OCI-LY3 (cell line): Measurements from ENCODE around the gene APOD.

Experiments
- CTCF ChIP-seq: fragments of 200-600, 300-600 bp; sonication (generic); IDR thresholded peaks from 2 replicates; pipeline ENCODE4 v1.5.1; 2014; ENCODE audit warnings: antibody characterized with exemption, low read length, low read depth
- EZH2phosphoT487 ChIP-seq: fragments of 200-600 bp; shearing (Covaris generic); IDR thresholded peaks from 2 replicates; pipeline ENCODE4 v1.6.1; 2018; ENCODE audit warnings: antibody characterized with exemption, mixed run types, low read depth

- TF ChIP-seq CTCF (no peak), EZH2phosphoT487 (no peak)
These were observed 40.8 kb downstream of the APOD start, which contains the start of gene PPP1R2 for GRCh38 chr3:195542698-195543499.
